ENCODE results near the gene DIPK1B.

Gene DIPK1B

DNA sequence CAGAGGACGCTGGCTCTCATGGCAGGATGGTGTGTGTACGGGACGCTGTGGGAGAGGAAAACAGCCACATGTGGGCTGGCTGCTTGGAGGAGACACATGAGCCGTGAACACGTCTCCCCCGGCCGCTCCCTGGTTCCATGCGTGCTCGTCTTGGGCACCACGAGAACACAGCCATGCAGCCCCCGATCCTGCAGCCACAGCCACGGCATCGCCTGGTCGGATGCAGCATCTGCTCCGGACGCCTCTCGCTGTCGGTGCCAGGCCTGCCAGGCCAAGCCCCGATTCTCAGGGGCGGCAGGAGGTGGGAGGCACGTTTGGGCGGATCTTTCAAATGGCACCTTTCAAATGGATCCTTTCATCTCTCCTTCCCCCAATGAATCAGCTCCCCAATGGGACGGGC is 27.1 kb downstream of the DIPK1B start:
- Histone ChIP-seq H3K79me2 (ENCODE audit: insufficient read depth, low read length) (no peaks in the 10 kb centered on the region), H4K20me1 (ENCODE audit: insufficient read depth, low read length) (no peaks in the 10 kb centered on the region; the same call in 1 of the 2 replicates), H2AFZ (ENCODE audit: low read depth, low read length) (no peak overlapping the region), H3K4me3 (ENCODE audit: low read depth in 1 of 2, low read length in 2 of 2) (no peak overlapping the region), H3K9ac (ENCODE audit: low read depth, low read length) (no peak overlapping the region), H3K36me3 (ENCODE audit: insufficient read depth, low read length) (no peaks in the 10 kb centered on the region), H3K27me3 (ENCODE audit: insufficient read depth, low read length, poor library complexity) (peaks cover 7% of the 10 kb centered on the region), H3K27ac (ENCODE audit: low read length) (no peak overlapping the region), H3K4me1 (ENCODE audit: insufficient read depth, low read length) (peaks cover 4% of the 10 kb centered on the region; the same call in 1 of the 2 replicates), H3K4me2 (ENCODE audit: insufficient read depth, low read length) (no peak overlapping the region), H3K9me3 (ENCODE audit: insufficient read depth, low read length, severe bottlenecking) (no peaks in the 10 kb centered on the region)
- ATAC-seq (ENCODE audit: insufficient read depth, low read depth) = no peak
- no peak for TF ChIP-seq EZH2 (IDR thresholded peaks at IDR 0.05; ENCODE audit: borderline replicate concordance, low read depth, low read length, severe bottlenecking)
- TF ChIP-seq, protein P1, sequence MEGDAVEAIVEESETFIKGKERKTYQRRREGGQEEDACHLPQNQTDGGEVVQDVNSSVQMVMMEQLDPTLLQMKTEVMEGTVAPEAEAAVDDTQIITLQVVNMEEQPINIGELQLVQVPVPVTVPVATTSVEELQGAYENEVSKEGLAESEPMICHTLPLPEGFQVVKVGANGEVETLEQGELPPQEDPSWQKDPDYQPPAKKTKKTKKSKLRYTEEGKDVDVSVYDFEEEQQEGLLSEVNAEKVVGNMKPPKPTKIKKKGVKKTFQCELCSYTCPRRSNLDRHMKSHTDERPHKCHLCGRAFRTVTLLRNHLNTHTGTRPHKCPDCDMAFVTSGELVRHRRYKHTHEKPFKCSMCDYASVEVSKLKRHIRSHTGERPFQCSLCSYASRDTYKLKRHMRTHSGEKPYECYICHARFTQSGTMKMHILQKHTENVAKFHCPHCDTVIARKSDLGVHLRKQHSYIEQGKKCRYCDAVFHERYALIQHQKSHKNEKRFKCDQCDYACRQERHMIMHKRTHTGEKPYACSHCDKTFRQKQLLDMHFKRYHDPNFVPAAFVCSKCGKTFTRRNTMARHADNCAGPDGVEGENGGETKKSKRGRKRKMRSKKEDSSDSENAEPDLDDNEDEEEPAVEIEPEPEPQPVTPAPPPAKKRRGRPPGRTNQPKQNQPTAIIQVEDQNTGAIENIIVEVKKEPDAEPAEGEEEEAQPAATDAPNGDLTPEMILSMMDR (IDR thresholded peaks at IDR 0.05; ENCODE audit: borderline replicate concordance, extremely low read depth, low read length, poor library complexity, severe bottlenecking) = no peak
- no peak for DNase-seq

DNA sequence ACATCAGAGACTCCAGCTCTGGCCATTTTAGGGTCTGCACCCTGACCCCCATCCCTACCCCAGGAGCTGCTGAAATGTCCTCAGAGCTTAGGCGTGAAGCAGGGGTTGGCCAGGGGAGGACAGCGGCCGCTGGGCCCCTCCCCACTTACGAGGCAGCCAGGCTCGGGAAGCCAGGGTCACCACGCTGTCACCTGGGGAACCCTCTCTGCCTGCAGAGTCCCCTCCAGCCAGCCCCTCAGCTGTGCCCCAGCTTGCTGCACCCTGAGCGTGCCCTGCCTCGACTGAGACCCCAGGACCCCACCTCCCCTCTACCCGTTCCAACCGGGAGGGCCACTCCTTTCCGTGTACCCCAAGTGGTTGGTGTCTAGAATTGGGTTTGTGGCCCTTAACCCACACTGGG is 27.7 kb downstream of the DIPK1B start:
- Histone ChIP-seq H3K27ac (ENCODE audit: low read length) (no peak overlapping the region), H3K4me2 (ENCODE audit: insufficient read depth, low read length) (no peak overlapping the region), H3K4me1 (ENCODE audit: insufficient read depth, low read length) (peaks cover 4% of the 10 kb centered on the region; the same call in 1 of the 2 replicates), H4K20me1 (ENCODE audit: insufficient read depth, low read length) (no peaks in the 10 kb centered on the region; the same call in 1 of the 2 replicates), H3K27me3 (ENCODE audit: insufficient read depth, low read length, poor library complexity) (peaks cover 7% of the 10 kb centered on the region), H3K79me2 (ENCODE audit: insufficient read depth, low read length) (no peaks in the 10 kb centered on the region), H3K4me3 (ENCODE audit: low read depth in 1 of 2, low read length in 2 of 2) (no peak overlapping the region), H2AFZ (ENCODE audit: low read depth, low read length) (no peak overlapping the region), H3K9ac (ENCODE audit: low read depth, low read length) (no peak overlapping the region), H3K36me3 (ENCODE audit: insufficient read depth, low read length) (no peaks in the 10 kb centered on the region), H3K9me3 (ENCODE audit: insufficient read depth, low read length, severe bottlenecking) (no peaks in the 10 kb centered on the region)
- TF ChIP-seq, protein P1 (IDR thresholded peaks at IDR 0.05; ENCODE audit: borderline replicate concordance, extremely low read depth, low read length, poor library complexity, severe bottlenecking) = no peak
- TF ChIP-seq EZH2 (IDR thresholded peaks at IDR 0.05; ENCODE audit: borderline replicate concordance, low read depth, low read length, severe bottlenecking) = no peak
- DNase-seq (no peak), ATAC-seq (ENCODE audit: insufficient read depth, low read depth) (no peak)

DNA sequence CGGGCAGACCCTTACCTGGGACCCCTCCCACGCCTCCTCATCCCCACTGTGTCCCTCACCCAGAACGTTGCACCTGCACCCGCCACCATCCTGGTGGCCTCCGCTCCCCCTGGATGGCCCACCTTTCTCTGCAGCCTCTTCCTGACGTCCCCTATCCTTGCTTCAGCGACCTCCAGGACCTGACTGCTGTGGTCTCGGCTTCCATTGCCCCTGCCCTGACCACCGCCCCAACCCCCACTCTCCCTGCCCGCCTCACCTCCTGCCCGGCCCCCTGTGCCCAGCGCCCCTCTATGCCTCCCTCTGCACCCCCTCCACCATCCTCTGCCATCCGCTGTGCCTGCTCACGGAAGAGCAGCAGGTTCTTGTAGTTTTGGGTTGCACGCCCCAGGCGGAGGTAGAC is 28.1 kb downstream of the DIPK1B start:
- Histone ChIP-seq H3K27ac (ENCODE audit: low read length) (no peak overlapping the region), H3K27me3 (ENCODE audit: insufficient read depth, low read length, poor library complexity) (peaks cover 7% of the 10 kb centered on the region), H3K9me3 (ENCODE audit: insufficient read depth, low read length, severe bottlenecking) (no peaks in the 10 kb centered on the region), H4K20me1 (ENCODE audit: insufficient read depth, low read length) (no peaks in the 10 kb centered on the region; the same call in 1 of the 2 replicates), H3K4me3 (ENCODE audit: low read depth in 1 of 2, low read length in 2 of 2) (no peak overlapping the region), H3K9ac (ENCODE audit: low read depth, low read length) (no peak overlapping the region), H3K36me3 (ENCODE audit: insufficient read depth, low read length) (no peaks in the 10 kb centered on the region), H3K4me1 (ENCODE audit: insufficient read depth, low read length) (peaks cover 4% of the 10 kb centered on the region; the same call in 1 of the 2 replicates), H3K79me2 (ENCODE audit: insufficient read depth, low read length) (no peaks in the 10 kb centered on the region), H3K4me2 (ENCODE audit: insufficient read depth, low read length) (no peak overlapping the region), H2AFZ (ENCODE audit: low read depth, low read length) (no peak overlapping the region)
- ATAC-seq (ENCODE audit: insufficient read depth, low read depth) = no peak
- DNase-seq = no peak
- no peak for TF ChIP-seq EZH2 (IDR thresholded peaks at IDR 0.05; ENCODE audit: borderline replicate concordance, low read depth, low read length, severe bottlenecking)
- TF ChIP-seq, protein P1 (IDR thresholded peaks at IDR 0.05; ENCODE audit: borderline replicate concordance, extremely low read depth, low read length, poor library complexity, severe bottlenecking) = no peak
